Right atrium auricular region (tissue), 2 donors: Measurements from ENCODE around the gene LMF2. TPM values are rescaled to one million over a fixed set of nuclear protein-coding genes. Genes with fewer than 3 reads are reported as not detected.

ENCODE experiments used
- DNase-seq: peaks from one replicate; pipeline ENCODE4 v3.0.0-alpha.2; 2019; ENCODE audit warnings: low spot score
- H3K27ac ChIP-seq, 2 donors: fragments of 200-600 bp; sonication (generic); 1 replicate in 1 of 2; 2 replicates in 1 of 2; pipeline ENCODE4 v1.5.1; 2016 to 2019
- H3K27me3 ChIP-seq, 2 donors: fragments of 200-600 bp; sonication (generic); one replicate each; pipeline versions ENCODE4 v1.5.1 to v1.6.0; 2017 to 2019
- H3K36me3 ChIP-seq: fragments of 200-600 bp; sonication (generic); one replicate; pipeline ENCODE4 v1.5.1; 2016
- H3K4me1 ChIP-seq, 2 donors: fragments of 200-600 bp; sonication (generic); one replicate each; pipeline versions ENCODE4 v1.5.1 to v1.6.0; 2017 to 2019
- H3K4me3 ChIP-seq, 2 donors: fragments of 200-600 bp; sonication (generic); 1 replicate in 1 of 2; 2 replicates in 1 of 2; pipeline ENCODE4 v1.5.1; 2017 to 2019; ENCODE audit warnings: mild to moderate bottlenecking in 1 of 2, moderate library complexity in 1 of 2
- H3K9me3 ChIP-seq, 2 donors: fragments of 200-600 bp; sonication (generic); one replicate each; pipeline ENCODE4 v1.5.1; 2019
- CTCF ChIP-seq, 2 donors: fragments of 200-600 bp; sonication (generic); IDR thresholded peaks; one replicate each; pipeline ENCODE4 v1.5.1; 2019; ENCODE audit warnings: antibody characterized with exemption in 2 of 2
- total RNA-seq, 2 donors: library from RNA; depleted of rRNA; stranded (reverse); fragments of >200 nt; gene quantifications; one replicate each; pipeline ENCODE4 v1.1.0, GENCODE V29; 2016

LMF2 gene
- total RNA-seq, 2 donors from 2014 or later = 30.1 to 33.8 TPM

- Histone ChIP-seq H3K27me3 (no peaks in the 10 kb centered on the region), H3K4me3 (no peak overlapping the region), H3K27ac (no peak overlapping the region), H3K4me1 (peaks cover 0 to 5% of the 10 kb centered on the region in 2 donors), H3K36me3 (peaks cover 75% of the 10 kb centered on the region), H3K9me3 (no peaks in the 10 kb centered on the region)
- no peak for DNase-seq
- TF ChIP-seq CTCF (IDR thresholded peaks at IDR 0.05) = no peak
Measured at GRCh38 chr22:50519151-50519550, 11.6 kb upstream of the LMF2 start.

- H3K36me3 ChIP-seq = peaks cover 70% of the 10 kb centered on the region
- no peak overlapping the region for H3K27ac ChIP-seq
- no peak overlapping the region for H3K4me3 ChIP-seq
- no peak for DNase-seq
- TF ChIP-seq CTCF (IDR thresholded peaks at IDR 0.05) = no peak
- no peaks in the 10 kb centered on the region for H3K4me1 ChIP-seq
- H3K27me3 ChIP-seq = no peaks in the 10 kb centered on the region
- no peaks in the 10 kb centered on the region for H3K9me3 ChIP-seq
Measured at GRCh38 chr22:50518606-50519005, 11.1 kb upstream of the LMF2 start.

- TF ChIP-seq CTCF (IDR thresholded peaks at IDR 0.05) = no peak
- no peak overlapping the region for H3K27ac ChIP-seq
- no peaks in the 10 kb centered on the region for H3K9me3 ChIP-seq
- no peak for DNase-seq
- no peak overlapping the region for H3K4me3 ChIP-seq
- H3K36me3 ChIP-seq = peaks cover 61% of the 10 kb centered on the region
- H3K4me1 ChIP-seq = no peaks in the 10 kb centered on the region
- no peaks in the 10 kb centered on the region for H3K27me3 ChIP-seq
Measured at GRCh38 chr22:50517495-50518260, 10.2 kb upstream of the LMF2 start.

GRCh38 chr22:50516891-50517290 lies 9.4 kb upstream of the LMF2 start:
- H3K27me3 ChIP-seq = no peaks in the 10 kb centered on the region
- DNase-seq = no peak
- no peak for TF ChIP-seq CTCF (IDR thresholded peaks at IDR 0.05)
- no peak overlapping the region for H3K4me3 ChIP-seq
- no peaks in the 10 kb centered on the region for H3K4me1 ChIP-seq
- H3K27ac ChIP-seq = no peak overlapping the region
- peaks cover 53% of the 10 kb centered on the region for H3K36me3 ChIP-seq
- H3K9me3 ChIP-seq = no peaks in the 10 kb centered on the region

GRCh38 chr22:50516068-50516467 lies 8.6 kb upstream of the LMF2 start:
- TF ChIP-seq CTCF (IDR thresholded peaks at IDR 0.05) = no peak
- Histone ChIP-seq H3K9me3 (no peaks in the 10 kb centered on the region), H3K27ac (no peak overlapping the region), H3K4me1 (no peaks in the 10 kb centered on the region), H3K4me3 (no peak overlapping the region), H3K36me3 (peaks cover 47% of the 10 kb centered on the region), H3K27me3 (no peaks in the 10 kb centered on the region)
- DNase-seq = no peak

- Histone ChIP-seq H3K27me3 (no peaks in the 10 kb centered on the region), H3K27ac (no peak overlapping the region), H3K9me3 (no peaks in the 10 kb centered on the region), H3K4me3 (no peak overlapping the region), H3K4me1 (peaks cover 0 to 14% of the 10 kb centered on the region in 2 donors), H3K36me3 (peaks cover 21% of the 10 kb centered on the region)
- TF ChIP-seq CTCF (IDR thresholded peaks at IDR 0.05) = no peak
- DNase-seq = no peak
Measured at GRCh38 chr22:50513175-50513574, 5.7 kb upstream of the LMF2 start.
